Measurements from ENCODE around the gene DOCK7.

DOCK7 gene

GRCh38 chr1:62439652-62440371, 248.4 kb downstream of the DOCK7 start:
- no peak for DNase-seq

GRCh38 chr1:62438163-62438562, 250.0 kb downstream of the DOCK7 start:
- peak; percentile 37 for DNase-seq

- peak; percentile 76 for DNase-seq
Observed at GRCh38 chr1:62437273-62437940, 250.8 kb downstream of the DOCK7 start.

GRCh38 chr1:62436466-62437272, 251.5 kb downstream of the DOCK7 start, which contains the start of gene USP1:
Gene USP1 (plus strand): TSS chr1:62437049. CDS start chr1:62439868, 2,819 bp downstream.
- DNase-seq: peak; percentile 99

- no peak for DNase-seq
Observed at GRCh38 chr1:62436039-62436465, 252.1 kb downstream of the DOCK7 start.

- DNase-seq: peak; percentile 86
Observed at GRCh38 chr1:62435231-62436038, 252.8 kb downstream of the DOCK7 start.

- no peak for DNase-seq
Observed at GRCh38 chr1:62434618-62435001, 253.6 kb downstream of the DOCK7 start.

- DNase-seq: peak; percentile 16
Observed at GRCh38 chr1:62433861-62434617, 254.1 kb downstream of the DOCK7 start.

GRCh38 chr1:62429581-62429980, 258.6 kb downstream of the DOCK7 start:
- DNase-seq: no peak

- DNase-seq: no peak
Observed at GRCh38 chr1:62428351-62428750, 259.8 kb downstream of the DOCK7 start.

- no peak for DNase-seq
Observed at GRCh38 chr1:62426794-62427193, 261.4 kb downstream of the DOCK7 start.

GRCh38 chr1:62426237-62426636, 261.9 kb downstream of the DOCK7 start:
- DNase-seq: no peak

GRCh38 chr1:62425041-62425440, 263.1 kb downstream of the DOCK7 start:
- no peak for DNase-seq

- DNase-seq: no peak
Observed at GRCh38 chr1:62424411-62424810, 263.8 kb downstream of the DOCK7 start.

GRCh38 chr1:62423580-62424242, 264.5 kb downstream of the DOCK7 start:
- no peak for DNase-seq

GRCh38 chr1:62420214-62420613, 268.0 kb downstream of the DOCK7 start:
- no peak for DNase-seq

- DNase-seq: no peak
Observed at GRCh38 chr1:62417351-62417999, 270.7 kb downstream of the DOCK7 start.

GRCh38 chr1:62415687-62416086, 272.5 kb downstream of the DOCK7 start:
- no peak for DNase-seq

GRCh38 chr1:62407398-62408009, 280.7 kb downstream of the DOCK7 start:
- DNase-seq: peak; percentile 68

GRCh38 chr1:62406576-62406975, 281.6 kb downstream of the DOCK7 start:
- no peak for DNase-seq
